Transverse colon (tissue), 4 donors: Measurements from ENCODE around the gene PAX5. TPM values are rescaled to one million over a fixed set of nuclear protein-coding genes. Genes with fewer than 3 reads are reported as not detected.

ENCODE experiments used
- DNase-seq: peaks from one replicate; pipeline ENCODE4 v3.0.0-alpha.2; 2019
- H3K27ac ChIP-seq, 4 donors: fragments of 200-600 bp; sonication (generic); 2 replicates each; pipeline ENCODE4 v1.5.1; 2016 to 2018; ENCODE audit warnings: inconsistent platforms in 4 of 4
- H3K27me3 ChIP-seq: fragments of 200-600 bp; sonication (generic); 2 replicates; pipeline ENCODE4 v1.5.1; 2017; ENCODE audit warnings: inconsistent platforms
- H3K36me3 ChIP-seq, 4 donors: fragments of 200-600 bp; sonication (generic); 2 replicates each; pipeline ENCODE4 v1.5.1; 2017 to 2019; ENCODE audit warnings: inconsistent platforms in 4 of 4
- H3K4me1 ChIP-seq, 4 donors: fragments of 200-600 bp; sonication (generic); 2 replicates each; pipeline ENCODE4 v1.5.1; 2017 to 2020; ENCODE audit warnings: inconsistent platforms in 4 of 4
- H3K4me3 ChIP-seq, 4 donors: fragments of 200-600 bp; sonication (generic); 1 replicate in 1 of 4; 2 replicates in 3 of 4; pipeline versions ENCODE4 v1.5.1 to v1.6.1; 2017 to 2019; ENCODE audit warnings: inconsistent platforms in 4 of 4
- H3K9me3 ChIP-seq, 2 donors: fragments of 200-600 bp; sonication (generic); 2 replicates each; pipeline ENCODE4 v1.5.1; 2017 to 2019; ENCODE audit warnings: inconsistent platforms in 2 of 2
- CTCF ChIP-seq, 5 experiments: fragments of 200-600 bp in 3 of 5; fragments of 450-650 bp in 2 of 5; sonication (generic) in 3 of 5; IDR thresholded peaks; 1 replicate in 2 of 5; 2 replicates in 3 of 5; pipeline ENCODE4 v1.5.1; 2016 to 2017; ENCODE audit warnings: antibody characterized with exemption in 5 of 5, inconsistent platforms in 3 of 5, mild to moderate bottlenecking in 2 of 5, moderate library complexity in 1 of 5
- EP300 ChIP-seq: sonication (generic); formaldehyde crosslinking; IDR thresholded peaks from one replicate; pipeline ENCODE4 v1.6.1; 2017; ENCODE audit warnings: antibody characterized with exemption, low read depth
- POLR2A ChIP-seq: fragments of 450-650 bp; IDR thresholded peaks from one replicate; pipeline ENCODE4 v1.6.1; 2016; ENCODE audit warnings: antibody characterized with exemption, mild to moderate bottlenecking, moderate library complexity
- POLR2AphosphoS5 ChIP-seq, 3 donors: sonication (generic); formaldehyde crosslinking; IDR thresholded peaks; one replicate each; pipeline ENCODE4 v1.6.1; 2016; ENCODE audit warnings: antibody characterized with exemption in 3 of 3
- WGBS, 2 donors: methylation state at CpG; one replicate each; pipeline ENCODE4 v1.1.5; 2018; ENCODE audit warnings: low coverage in 1 of 2; 5-methylcytosine and 5-hydroxymethylcytosine counted together
- in situ Hi-C, 4 donors: fragments of 200-750 bp; cut with MboI; loops; one replicate each; pipeline versions ENCODE4 v1.15.0 to v1.15.1; 2017; ENCODE audit warnings: low sequenced_read_pairs in 3 of 4, low pct_ligation_motif_present in 1 of 4, low pct_unique_long_range_greater_than_20kb in 1 of 4
- intact Hi-C: fragments of 100-400 bp; cut with DNase I; formaldehyde crosslinking; loops from one replicate; pipeline ENCODE4 v1.15.1; 2023; ENCODE audit warnings: low total_unique reads
- total RNA-seq, 4 donors: library from RNA; depleted of rRNA; stranded (reverse); fragments of >200 nt; gene quantifications; one replicate each; pipeline ENCODE4 v1.1.0, GENCODE V29; 2016

PAX5 gene
- total RNA-seq, 4 donors from 2014 or later: 2.4 to 3.7 TPM; not detected in 2

GRCh38 chr9:36902861-36903524, 131.1 kb downstream of the PAX5 start:
- Histone ChIP-seq H3K4me1 (no peaks in the 10 kb centered on the region), H3K4me3 (no peak overlapping the region), H3K9me3 (no peaks in the 10 kb centered on the region), H3K36me3 (no peaks in the 10 kb centered on the region), H3K27ac (no peak overlapping the region), H3K27me3 (peaks cover 22% of the 10 kb centered on the region)
- in situ Hi-C loops (no loop called here), intact Hi-C loops (no loop called here)
- 63 to 80% methylated on average over 1 to 5 of the region's 5 CpGs for WGBS, 2 donors
- no peak for DNase-seq
- TF ChIP-seq POLR2A: no peak
- TF ChIP-seq CTCF (IDR thresholded peaks at IDR 0.05): no peak
- TF ChIP-seq POLR2AphosphoS5 (IDR thresholded peaks at IDR 0.05): no peak
- TF ChIP-seq EP300: no peak

GRCh38 chr9:36902080-36902716, 131.9 kb downstream of the PAX5 start:
- no peak overlapping the region for H3K27ac ChIP-seq
- H3K36me3 ChIP-seq: no peaks in the 10 kb centered on the region
- peaks cover 20% of the 10 kb centered on the region for H3K27me3 ChIP-seq
- no peak for TF ChIP-seq POLR2AphosphoS5 (IDR thresholded peaks at IDR 0.05)
- WGBS, 2 donors: 62 to 66% methylated on average over 7 to 8 of the region's 8 CpGs
- intact Hi-C loops (no loop called here), in situ Hi-C loops (no loop called here)
- DNase-seq: no peak
- no peaks in the 10 kb centered on the region for H3K9me3 ChIP-seq
- no peaks in the 10 kb centered on the region for H3K4me1 ChIP-seq
- H3K4me3 ChIP-seq: no peak overlapping the region

GRCh38 chr9:36901528-36901927, 132.5 kb downstream of the PAX5 start:
- Histone ChIP-seq H3K27ac (no peak overlapping the region), H3K36me3 (no peaks in the 10 kb centered on the region), H3K4me1 (no peaks in the 10 kb centered on the region), H3K4me3 (no peak overlapping the region), H3K9me3 (no peaks in the 10 kb centered on the region), H3K27me3 (peaks cover 13% of the 10 kb centered on the region)
- TF ChIP-seq POLR2A (no peak), CTCF (IDR thresholded peaks at IDR 0.05) (no peak), EP300 (no peak), POLR2AphosphoS5 (IDR thresholded peaks at IDR 0.05) (no peak)
- DNase-seq: no peak
- in situ Hi-C loops (no loop called here), intact Hi-C loops (no loop called here)
- whole genome bisulfite sequencing, 2 donors: 83% methylated on average over 7 of the region's 7 CpGs; no CpG with 5 or more reads in 1 of the 2 donors

GRCh38 chr9:36900856-36901220, 133.2 kb downstream of the PAX5 start:
- intact Hi-C loops: no loop called here
- 75 to 89% methylated on average over 3 to 6 of the region's 6 CpGs for WGBS, 2 donors
- Histone ChIP-seq H3K4me1 (no peaks in the 10 kb centered on the region), H3K27ac (no peak overlapping the region), H3K36me3 (no peaks in the 10 kb centered on the region), H3K9me3 (no peaks in the 10 kb centered on the region), H3K4me3 (no peak overlapping the region), H3K27me3 (peaks cover 6% of the 10 kb centered on the region)
- TF ChIP-seq CTCF (IDR thresholded peaks at IDR 0.05) (no peak), POLR2A (no peak), POLR2AphosphoS5 (IDR thresholded peaks at IDR 0.05) (no peak), EP300 (no peak)
- DNase-seq: no peak
- in situ Hi-C loops: no loop called here
